DOHH2 (cell line): ENCODE measurements around the gene KCNS1.

Experiments
- CTCF ChIP-seq: fragments of 200-600 bp; sonication (generic); IDR thresholded peaks from one replicate; pipeline ENCODE4 v1.5.1; 2014; ENCODE audit warnings: antibody characterized with exemption, mild to moderate bottlenecking, low read depth, low read length; ENCODE audit not compliant: poor library complexity, severe bottlenecking
- EZH2phosphoT487 ChIP-seq: fragments of 200-600 bp; sonication (generic); IDR thresholded peaks from 2 replicates; pipeline ENCODE4 v1.6.1; 2017; ENCODE audit warnings: borderline replicate concordance, mild to moderate bottlenecking, antibody characterized with exemption, low read length, moderate library complexity, mixed read lengths

DNA sequence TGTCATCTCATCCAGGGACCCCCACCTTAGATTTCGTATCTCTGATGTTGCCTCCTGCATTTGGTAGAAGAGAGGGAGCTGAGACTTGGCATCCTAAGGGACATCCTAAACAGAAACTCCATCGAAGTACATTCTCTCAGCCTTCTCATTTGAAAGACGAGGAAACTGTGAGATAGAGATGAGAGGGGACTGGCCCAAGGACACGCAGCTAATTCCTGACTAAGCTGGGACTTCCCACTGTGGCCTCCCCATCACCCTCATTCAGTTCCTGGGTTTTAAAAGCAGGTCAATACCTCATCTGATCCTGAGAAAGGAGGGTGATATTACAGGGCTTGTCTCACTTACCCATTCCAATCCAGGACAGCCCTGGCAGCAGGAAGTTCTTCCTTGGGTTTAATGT, 14.9 kb upstream of the KCNS1 start:
- TF ChIP-seq CTCF, result no peak
- TF ChIP-seq EZH2phosphoT487, result no peak
